Measurements from ENCODE around the gene PHRF1.
A peak's percentile ranks its signal among the peaks of the same experiment; 100 is the strongest.

The PHRF1 gene

GRCh38 chr11:536841-537621 is 39.2 kb upstream of the PHRF1 start, which contains the start of gene LRRC56:
Gene LRRC56, plus strand, starts transcription at chr11:537527. Its CDS starts 3,158 bp downstream, at chr11:540685.
- peak within 1 kb of the TSS; percentile 60 for H3K4me3 ChIP-seq (ENCODE audit: low read depth, low read length)
- no peak for TF ChIP-seq CTCF (IDR thresholded peaks at IDR 0.05; ENCODE audit: low read depth, low read length)

GRCh38 chr11:537622-538430 is 38.4 kb upstream of the PHRF1 start:
- peak overlapping the region; percentile 60 for H3K4me3 ChIP-seq (ENCODE audit: low read depth, low read length)

GRCh38 chr11:538431-539051 is 37.7 kb upstream of the PHRF1 start:
- H3K4me3 ChIP-seq (ENCODE audit: low read depth, low read length): no peak overlapping the region
- no peak for TF ChIP-seq CTCF (IDR thresholded peaks at IDR 0.05; ENCODE audit: low read depth, low read length)

More at GRCh38 chr11:537622-538430, 38.4 kb upstream of the PHRF1 start:
- TF ChIP-seq CTCF (IDR thresholded peaks at IDR 0.05; ENCODE audit: low read depth, low read length): no peak

GRCh38 chr11:539971-540481 is 36.2 kb upstream of the PHRF1 start:
- no peak for TF ChIP-seq CTCF (IDR thresholded peaks at IDR 0.05; ENCODE audit: low read depth, low read length)
- H3K4me3 ChIP-seq (ENCODE audit: low read depth, low read length): no peak overlapping the region

GRCh38 chr11:540583-541432 is 35.5 kb upstream of the PHRF1 start:
- TF ChIP-seq CTCF (IDR thresholded peaks at IDR 0.05; ENCODE audit: low read depth, low read length): no peak
- H3K4me3 ChIP-seq (ENCODE audit: low read depth, low read length): no peak overlapping the region

GRCh38 chr11:541433-541885 is 34.8 kb upstream of the PHRF1 start:
- no peak overlapping the region for H3K4me3 ChIP-seq (ENCODE audit: low read depth, low read length)
- TF ChIP-seq CTCF (IDR thresholded peaks at IDR 0.05; ENCODE audit: low read depth, low read length): no peak

Measured in WI38 (cell line).